CD4-positive, alpha-beta T cell treated with Interleukin-4 for 4 hours (primary cell): ENCODE results near the gene CCDC61.
A peak's percentile ranks its signal among the peaks of the same experiment; 100 is the strongest.

Experiments
- DNase-seq: peaks from one replicate; pipeline ENCODE4 v3.0.0-alpha.2; 2020

Gene CCDC61

GRCh38 chr19:45994998-45995714 is at the start of gene CCDC61:
Gene CCDC61, plus strand, starts transcription at chr19:45995467. Its CDS starts 7,552 bp downstream, at chr19:46003019.
- peak; percentile 100 for DNase-seq

DNA sequence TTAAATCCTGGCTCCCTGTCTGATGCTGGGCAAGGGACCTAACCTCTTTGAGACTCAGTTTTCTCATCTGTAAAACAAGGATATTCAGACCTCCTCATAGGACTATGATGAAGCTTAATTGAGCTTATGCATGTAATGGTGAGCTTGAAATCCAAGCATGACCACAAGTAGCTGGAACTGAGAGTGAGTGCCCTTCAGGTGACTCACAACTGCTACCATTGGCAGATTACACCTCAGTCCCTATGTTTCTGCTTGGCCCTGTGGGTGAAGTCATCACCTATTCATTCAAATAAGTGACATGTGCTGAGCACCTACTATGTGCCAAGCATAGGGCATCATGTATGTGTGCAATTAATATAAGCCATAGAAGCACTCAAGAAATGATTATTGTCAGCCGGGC is 47.3 kb upstream of the CCDC61 start:
- no peak for DNase-seq

DNA sequence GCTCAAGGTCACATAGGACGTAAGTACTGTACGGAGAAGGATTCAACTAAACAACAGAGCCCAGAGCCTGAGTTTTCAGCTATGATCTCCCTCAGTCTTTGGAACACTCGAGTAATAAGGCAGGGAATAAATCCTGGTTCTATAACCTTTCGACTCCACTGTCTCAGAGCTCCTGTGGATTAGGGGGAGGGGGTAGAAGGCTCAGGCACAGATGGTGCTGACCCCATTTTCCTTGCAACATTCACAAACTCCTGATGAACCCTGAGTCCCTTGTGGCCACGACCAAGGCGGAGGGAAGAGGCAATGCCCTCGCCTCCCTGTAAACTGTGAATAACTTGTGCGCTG is 43.0 kb upstream of the CCDC61 start:
- DNase-seq = no peak

DNA sequence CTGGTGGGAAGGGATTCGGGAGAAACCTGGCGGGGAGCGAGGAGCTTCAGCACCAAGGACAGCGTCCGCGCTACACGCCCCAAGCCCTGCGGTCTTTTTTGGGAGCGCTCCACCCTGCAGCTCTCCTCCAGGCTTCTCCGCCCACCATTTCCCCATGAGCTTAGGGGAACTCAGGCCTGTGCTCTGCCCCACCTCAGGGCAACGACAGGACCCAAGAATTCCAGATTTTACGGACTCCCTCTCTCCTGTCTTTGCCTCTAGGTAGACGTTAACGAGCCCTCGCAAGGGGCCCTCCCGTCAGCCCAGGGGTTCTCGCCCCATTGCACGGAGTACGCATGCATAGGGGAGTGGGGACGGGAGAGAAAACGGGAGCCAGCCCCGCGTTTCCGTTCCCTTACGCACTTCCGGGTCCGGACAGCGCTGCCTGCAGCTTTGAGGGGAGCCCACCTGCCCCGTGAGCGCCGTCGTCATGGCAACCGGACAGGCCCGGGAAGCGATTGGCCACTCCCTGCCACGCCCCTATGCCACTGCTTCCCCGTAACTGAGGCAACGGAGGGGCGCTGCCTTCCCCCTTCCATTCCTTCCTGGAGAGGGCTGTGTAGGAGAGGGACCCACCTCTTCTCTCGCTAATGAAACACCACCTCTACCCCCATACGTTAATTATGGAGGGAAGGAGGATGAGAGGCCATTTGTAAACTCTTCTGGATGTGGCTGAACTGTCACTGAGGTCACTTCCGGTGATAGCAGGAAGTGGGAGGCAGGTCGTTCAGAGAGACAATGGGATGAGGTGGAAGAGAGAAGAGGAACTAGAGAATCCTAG is 42.4 kb upstream of the CCDC61 start:
- peak; percentile 10 for DNase-seq

DNA sequence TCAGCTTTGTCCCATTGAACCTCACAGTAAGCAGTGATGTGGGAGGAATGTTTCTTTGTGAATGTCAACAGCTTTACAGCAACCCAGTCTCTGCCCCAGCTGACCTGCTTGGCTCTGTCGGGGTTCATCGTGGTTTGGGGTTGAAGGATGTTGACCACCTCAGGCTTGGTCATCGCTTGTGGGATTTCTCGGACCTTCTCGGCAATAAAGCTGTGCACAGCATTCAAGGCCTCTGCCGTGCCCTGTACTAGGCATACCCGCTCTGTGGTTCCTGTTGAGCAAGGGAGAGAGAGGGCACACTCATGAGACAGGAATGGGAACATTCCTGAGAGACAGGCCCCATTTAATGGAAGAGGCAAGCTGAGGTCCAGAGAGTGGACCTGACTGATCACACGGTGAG is 41.6 kb upstream of the CCDC61 start:
- DNase-seq = no peak

DNA sequence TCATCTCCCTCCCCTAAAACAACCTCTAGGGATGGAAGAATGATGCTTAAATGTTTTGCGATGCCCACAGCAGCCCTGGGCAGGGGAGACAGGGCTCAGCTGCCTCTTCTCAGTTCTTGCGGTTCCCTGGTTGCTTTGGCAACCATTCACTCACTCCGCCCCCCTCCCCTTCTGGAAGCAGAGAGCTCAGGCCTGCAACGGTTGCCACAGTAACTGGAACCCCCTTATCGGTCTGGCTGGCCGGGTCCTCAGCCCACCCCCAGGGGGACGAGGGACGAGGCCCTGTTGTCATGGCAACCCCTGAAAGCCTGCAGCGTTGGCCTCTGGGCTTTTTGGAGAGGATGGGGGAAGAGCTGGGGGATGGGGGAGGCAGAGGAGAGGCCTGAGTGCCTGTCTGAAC is 41.1 kb upstream of the CCDC61 start:
- DNase-seq = no peak

DNA sequence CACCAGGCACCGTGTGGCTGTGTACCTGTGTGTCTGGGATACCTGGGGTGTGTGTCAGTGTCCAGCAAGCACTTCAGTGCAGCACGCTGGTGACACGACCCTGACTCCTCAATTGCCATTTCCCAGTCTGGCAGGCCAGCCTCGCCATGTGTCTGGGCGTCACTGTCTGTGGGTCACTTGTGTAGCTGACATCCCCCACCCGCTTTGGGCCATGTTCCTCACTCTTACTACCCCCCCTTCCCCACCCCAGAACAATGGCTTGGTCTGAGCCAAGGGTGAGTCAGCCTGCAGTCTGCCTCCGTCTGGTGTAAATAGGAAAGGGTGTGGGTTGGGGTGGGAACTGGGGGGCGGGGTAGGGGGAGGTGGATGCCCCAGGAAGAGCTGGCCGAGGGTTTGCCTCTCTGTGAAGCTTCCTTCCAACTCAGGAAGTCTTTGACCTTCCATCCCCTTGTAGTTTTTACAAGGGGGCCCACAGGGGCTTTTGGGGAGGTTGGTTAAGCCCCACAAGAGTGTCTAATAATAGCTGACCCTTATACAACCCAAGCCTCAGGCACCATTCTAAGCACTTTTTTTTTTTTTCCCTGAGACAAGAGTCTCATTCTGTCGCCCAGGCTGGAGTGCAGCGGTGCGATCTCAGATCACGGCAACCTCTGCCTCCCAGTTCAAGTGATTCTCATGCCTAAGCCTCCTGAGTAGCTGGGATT is 39.2 kb upstream of the CCDC61 start:
- DNase-seq = no peak

DNA sequence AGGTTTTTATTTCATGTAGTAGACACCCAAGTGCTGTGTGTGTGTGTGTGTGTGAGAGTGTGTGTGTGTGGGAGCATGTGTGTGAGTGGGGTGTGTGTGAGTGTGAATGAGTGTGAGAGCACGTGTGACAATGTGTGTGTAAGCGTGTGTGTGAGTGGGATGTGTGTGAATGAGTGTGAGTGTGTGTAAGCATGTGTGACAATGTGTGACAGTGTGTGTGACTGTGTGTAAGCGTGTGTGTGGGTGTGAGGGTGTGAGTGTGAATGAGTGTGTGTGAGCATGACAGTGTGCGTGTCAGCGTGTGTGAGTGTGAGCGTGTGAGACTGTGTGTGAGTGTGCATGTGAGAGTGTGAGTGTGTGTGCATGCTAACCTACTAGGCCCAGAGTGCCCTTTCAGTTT is 36.9 kb upstream of the CCDC61 start:
- DNase-seq = no peak

GRCh38 chr19:45958769-45959516 is 36.3 kb upstream of the CCDC61 start:
- no peak for DNase-seq

GRCh38 chr19:45959517-45960025 is 35.7 kb upstream of the CCDC61 start:
- no peak for DNase-seq

GRCh38 chr19:45960595-45961235 is 34.6 kb upstream of the CCDC61 start:
- no peak for DNase-seq

DNA sequence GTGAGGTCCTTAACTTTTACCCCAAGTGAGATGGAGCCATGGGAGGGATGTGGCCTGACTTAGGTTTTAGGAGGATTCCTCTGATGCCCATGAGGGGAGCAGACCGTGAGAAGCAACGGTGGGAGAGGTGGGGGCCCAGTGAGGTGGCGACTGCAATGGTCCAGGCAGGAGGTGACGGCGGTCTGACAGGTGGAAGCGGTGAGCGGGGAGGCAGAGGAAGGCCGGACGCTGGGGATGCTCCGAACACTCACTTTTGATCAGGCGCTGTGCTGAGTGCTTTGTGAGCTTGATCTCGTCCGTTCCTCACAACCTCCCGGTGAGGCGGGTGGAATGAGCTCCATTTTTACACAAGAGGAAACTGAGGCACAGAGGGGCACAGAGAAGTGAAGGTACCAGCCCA is 33.2 kb upstream of the CCDC61 start:
- no peak for DNase-seq

GRCh38 chr19:45967246-45967645 is 28.0 kb upstream of the CCDC61 start:
- no peak for DNase-seq

GRCh38 chr19:45968626-45969025 is 26.6 kb upstream of the CCDC61 start:
- no peak for DNase-seq

GRCh38 chr19:45969676-45970075 is 25.6 kb upstream of the CCDC61 start:
- DNase-seq = no peak

DNA sequence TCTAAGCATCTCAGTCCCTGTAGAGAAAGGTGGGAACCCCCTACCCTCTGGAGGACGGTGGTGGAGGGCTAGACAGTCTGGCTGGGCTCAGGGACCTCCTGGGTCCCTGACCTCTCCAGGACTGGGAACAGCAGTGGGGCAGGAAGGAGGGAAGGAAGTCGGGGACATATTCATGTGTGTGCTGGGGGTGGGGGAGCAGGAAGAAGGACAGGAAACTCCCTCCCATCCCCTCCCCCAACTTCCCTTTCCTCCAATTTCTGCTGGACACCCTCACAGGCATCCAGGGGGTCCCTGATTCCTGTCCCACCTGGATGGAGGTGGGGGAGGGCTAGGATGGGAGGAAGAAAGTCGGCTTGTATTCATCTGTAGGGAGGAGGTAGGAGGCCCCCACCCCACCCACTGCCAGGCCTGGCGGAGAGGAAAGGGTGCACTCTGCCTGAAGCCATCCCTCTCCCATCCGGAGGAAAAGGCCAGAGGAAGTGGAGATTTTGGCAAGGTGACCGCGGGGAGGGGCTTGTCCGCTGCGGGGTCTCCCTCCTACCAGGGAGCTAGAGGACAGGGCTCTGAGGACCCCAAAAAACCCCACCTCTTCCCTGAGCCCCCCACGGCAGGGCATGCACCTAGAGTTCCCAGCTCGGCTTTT is 23.9 kb upstream of the CCDC61 start:
- DNase-seq = no peak

DNA sequence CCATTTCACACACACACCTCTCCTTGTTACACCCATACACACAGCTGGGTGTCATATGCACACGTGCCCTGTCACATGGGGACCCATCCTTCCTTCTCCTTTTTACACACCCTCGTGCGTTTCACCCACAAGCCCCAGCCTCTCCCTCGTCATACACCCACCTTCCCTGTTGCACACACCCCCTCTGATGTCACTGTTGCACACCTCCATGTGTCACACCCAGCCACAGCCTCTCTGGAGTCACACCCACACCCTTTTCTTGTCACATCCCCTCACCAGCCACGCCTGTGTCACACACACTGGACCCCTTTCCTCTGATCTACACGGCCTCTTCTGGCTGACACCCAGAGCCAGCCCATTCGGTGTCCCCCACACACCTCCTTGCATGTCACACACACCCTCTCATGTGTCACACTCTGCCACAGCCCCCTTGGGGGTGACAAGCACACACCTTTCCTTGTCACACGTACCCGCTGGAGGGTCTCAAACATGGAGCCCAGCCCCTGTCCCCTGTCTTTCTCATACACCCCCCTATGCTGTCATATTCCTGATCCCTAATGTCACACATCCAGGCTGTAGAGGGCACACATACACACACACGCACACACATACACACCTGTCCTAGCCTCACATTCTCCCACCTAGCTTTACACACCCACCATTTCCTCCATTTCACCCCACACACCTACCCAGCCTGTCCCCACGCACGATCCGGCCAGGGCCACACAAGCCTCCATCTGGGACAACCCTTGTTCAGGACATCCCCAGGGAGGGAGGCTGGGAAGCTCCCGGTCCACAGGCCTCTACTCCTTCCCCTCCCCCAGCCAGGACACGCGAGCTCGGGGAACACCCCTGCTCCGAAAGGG is 23.0 kb upstream of the CCDC61 start:
- peak; percentile 13 for DNase-seq

DNA sequence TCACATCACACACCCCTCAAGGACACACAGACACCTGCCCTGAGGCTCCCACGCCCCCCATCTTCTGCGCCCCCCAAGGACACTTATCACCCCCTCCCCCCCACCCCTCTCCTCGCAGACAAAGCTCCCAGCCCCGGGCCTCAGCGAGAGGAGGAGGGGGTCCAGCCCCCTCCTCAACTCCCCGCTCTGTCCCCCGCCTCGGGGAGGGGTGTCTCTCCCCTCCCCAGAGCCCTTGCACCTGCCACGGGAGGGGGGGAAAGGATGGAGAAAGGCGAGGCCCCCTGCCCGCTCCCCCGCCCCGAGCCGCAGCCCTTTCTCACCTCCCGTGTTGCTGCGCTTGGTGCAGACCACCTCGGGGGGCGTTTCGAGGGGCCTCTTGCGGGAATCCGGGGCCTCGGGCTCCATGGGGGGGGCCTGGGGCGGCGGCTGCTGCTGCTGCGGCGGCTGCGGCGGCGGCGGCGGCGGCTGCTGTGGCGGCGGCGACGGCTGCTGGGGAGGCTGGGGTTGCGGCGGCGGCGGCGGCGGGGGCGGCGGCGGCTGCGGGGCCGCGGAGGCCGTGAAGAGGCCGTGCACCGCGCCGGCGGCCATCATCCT is 22.2 kb upstream of the CCDC61 start:
- no peak for DNase-seq

GRCh38 chr19:45973553-45974338 is 21.5 kb upstream of the CCDC61 start, which contains the start of gene NOVA2:
Gene NOVA2, minus strand, starts transcription at chr19:45973865. Its CDS starts 514 bp downstream, at chr19:45973351.
- no peak for DNase-seq
